ENCODE measurements around the gene CPN2. TPM values are rescaled to one million over a fixed set of nuclear protein-coding genes. Genes with fewer than 3 reads are reported as not detected.

CPN2 gene
- total and polyA plus RNA-seq, 2 experiments from 2014 or later: 0.10 to 0.14 TPM

- no peak for TF ChIP-seq ZNF462 (CRISPR knock-in tag; IDR thresholded peaks at IDR 0.05)
- TF ChIP-seq STAT1 (IDR thresholded peaks at IDR 0.05; ENCODE audit: unreplicated experiment): no peak
- TF ChIP-seq ETS1 (IDR thresholded peaks at IDR 0.05): no peak
Measured at GRCh38 chr3:194350726-194351071, 429 bp downstream of the CPN2 start (continued).

- Mint-ChIP-seq H3K27me3 (ENCODE audit: insufficient read depth, low read depth, poor library complexity) (peaks cover 9% of the 10 kb centered on the region), H3K36me3 (ENCODE audit: low read depth) (no peaks in the 10 kb centered on the region), H3K4me3 (no peak overlapping the region), H3K9me3 (no peaks in the 10 kb centered on the region), H3K27ac (no peak overlapping the region), H3K4me1 (no peaks in the 10 kb centered on the region; the same call in 2 of the 3 replicates)
- no peaks in the 10 kb centered on the region for H3K9me2 ChIP-seq (ENCODE audit: insufficient read depth)
- H3K4me3 ChIP-seq: no peak overlapping the region
- H3K36me3 ChIP-seq (ENCODE audit: insufficient read depth): no peaks in the 10 kb centered on the region
- H4K20me1 ChIP-seq (replicated peaks; ENCODE audit: insufficient read depth): no peaks in the 10 kb centered on the region
- H3K4me2 ChIP-seq: no peak overlapping the region
- no peaks in the 10 kb centered on the region for H3K79me2 ChIP-seq (replicated peaks; ENCODE audit: insufficient read depth)
- no peak for DNase-seq (ENCODE audit: low spot score)
- peaks cover 4% of the 10 kb centered on the region; the same call in 1 of the 2 replicates for H3K27me3 ChIP-seq (ENCODE audit: insufficient read depth)
- H3F3A ChIP-seq (replicated peaks; ENCODE audit: low read depth): no peaks in the 10 kb centered on the region
- no peak overlapping the region for H2AFZ ChIP-seq
- no peaks in the 10 kb centered on the region for H3K4me1 ChIP-seq (ENCODE audit: insufficient read depth)
- no peak for ATAC-seq
- no peak overlapping the region for H3K27ac ChIP-seq (ENCODE audit: low read depth)
- TF ChIP-seq ZNF462 (CRISPR knock-in tag; IDR thresholded peaks at IDR 0.05) (no peak), REST (IDR thresholded peaks at IDR 0.05; ENCODE audit: unreplicated experiment) (no peak), CREB1 (CRISPR knock-in tag; IDR thresholded peaks at IDR 0.05; ENCODE audit: low read depth) (no peak)
Measured at GRCh38 chr3:194348354-194348753, 2.8 kb downstream of the CPN2 start.

Data from GM23338 (cell line).